ENCODE measurements around the gene ITGA5. TPM values are rescaled to one million over a fixed set of nuclear protein-coding genes. Genes with fewer than 3 reads are reported as not detected.

Gene ITGA5
- total and polyA plus RNA-seq, 2 of the 13 experiments (the other 11 are each of a cell fraction or from before 2014, with no cell fraction given), result 0.20 to 0.40 TPM

DNA sequence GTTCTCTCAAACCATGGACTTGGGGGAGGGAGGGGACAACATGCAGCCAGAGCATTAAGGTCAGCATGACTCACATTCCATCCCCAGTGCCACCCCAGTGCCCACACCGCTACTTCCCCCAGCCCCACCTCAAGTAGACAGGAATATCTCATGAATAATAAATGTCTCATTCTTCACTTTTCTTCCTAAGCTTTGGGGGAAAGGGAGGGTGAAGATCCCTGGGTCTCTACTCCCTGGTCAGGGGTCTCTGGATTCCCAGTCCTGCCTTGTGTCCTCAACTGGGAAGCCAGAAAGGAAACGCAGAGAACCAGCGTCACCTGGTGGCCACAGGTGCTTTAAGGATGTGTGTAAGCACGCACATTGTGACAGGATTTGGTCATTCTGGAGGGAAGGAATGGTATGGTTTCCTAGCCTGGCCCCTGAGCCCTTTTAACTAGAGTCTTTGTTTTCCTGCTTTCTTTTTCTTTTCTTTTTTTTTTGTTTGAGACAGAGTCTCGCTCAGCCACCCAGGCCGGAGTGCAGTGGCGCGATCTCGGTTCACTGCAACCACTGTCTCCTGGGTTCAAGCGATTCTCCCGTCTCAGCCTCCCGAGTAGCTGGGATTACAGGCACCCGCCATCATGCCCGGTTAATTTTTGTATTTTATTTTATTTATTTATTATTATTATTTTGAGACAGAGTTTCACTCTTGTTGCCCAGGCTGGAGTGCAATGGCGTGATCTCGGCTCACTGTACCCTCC, 58.2 kb downstream of the ITGA5 start (continued):
- TF ChIP-seq, protein P1, sequence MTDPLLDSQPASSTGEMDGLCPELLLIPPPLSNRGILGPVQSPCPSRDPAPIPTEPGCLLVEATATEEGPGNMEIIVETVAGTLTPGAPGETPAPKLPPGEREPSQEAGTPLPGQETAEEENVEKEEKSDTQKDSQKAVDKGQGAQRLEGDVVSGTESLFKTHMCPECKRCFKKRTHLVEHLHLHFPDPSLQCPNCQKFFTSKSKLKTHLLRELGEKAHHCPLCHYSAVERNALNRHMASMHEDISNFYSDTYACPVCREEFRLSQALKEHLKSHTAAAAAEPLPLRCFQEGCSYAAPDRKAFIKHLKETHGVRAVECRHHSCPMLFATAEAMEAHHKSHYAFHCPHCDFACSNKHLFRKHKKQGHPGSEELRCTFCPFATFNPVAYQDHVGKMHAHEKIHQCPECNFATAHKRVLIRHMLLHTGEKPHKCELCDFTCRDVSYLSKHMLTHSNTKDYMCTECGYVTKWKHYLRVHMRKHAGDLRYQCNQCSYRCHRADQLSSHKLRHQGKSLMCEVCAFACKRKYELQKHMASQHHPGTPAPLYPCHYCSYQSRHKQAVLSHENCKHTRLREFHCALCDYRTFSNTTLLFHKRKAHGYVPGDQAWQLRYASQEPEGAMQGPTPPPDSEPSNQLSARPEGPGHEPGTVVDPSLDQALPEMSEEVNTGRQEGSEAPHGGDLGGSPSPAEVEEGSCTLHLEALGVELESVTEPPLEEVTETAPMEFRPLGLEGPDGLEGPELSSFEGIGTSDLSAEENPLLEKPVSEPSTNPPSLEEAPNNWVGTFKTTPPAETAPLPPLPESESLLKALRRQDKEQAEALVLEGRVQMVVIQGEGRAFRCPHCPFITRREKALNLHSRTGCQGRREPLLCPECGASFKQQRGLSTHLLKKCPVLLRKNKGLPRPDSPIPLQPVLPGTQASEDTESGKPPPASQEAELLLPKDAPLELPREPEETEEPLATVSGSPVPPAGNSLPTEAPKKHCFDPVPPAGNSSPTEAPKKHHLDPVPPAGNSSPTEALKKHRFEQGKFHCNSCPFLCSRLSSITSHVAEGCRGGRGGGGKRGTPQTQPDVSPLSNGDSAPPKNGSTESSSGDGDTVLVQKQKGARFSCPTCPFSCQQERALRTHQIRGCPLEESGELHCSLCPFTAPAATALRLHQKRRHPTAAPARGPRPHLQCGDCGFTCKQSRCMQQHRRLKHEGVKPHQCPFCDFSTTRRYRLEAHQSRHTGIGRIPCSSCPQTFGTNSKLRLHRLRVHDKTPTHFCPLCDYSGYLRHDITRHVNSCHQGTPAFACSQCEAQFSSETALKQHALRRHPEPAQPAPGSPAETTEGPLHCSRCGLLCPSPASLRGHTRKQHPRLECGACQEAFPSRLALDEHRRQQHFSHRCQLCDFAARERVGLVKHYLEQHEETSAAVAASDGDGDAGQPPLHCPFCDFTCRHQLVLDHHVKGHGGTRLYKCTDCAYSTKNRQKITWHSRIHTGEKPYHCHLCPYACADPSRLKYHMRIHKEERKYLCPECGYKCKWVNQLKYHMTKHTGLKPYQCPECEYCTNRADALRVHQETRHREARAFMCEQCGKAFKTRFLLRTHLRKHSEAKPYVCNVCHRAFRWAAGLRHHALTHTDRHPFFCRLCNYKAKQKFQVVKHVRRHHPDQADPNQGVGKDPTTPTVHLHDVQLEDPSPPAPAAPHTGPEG (CRISPR knock-in tag; IDR thresholded peaks at IDR 0.05), result 0 out of 2 replicates have a peak, but pooled peaks have one; percentile 28
- TF ChIP-seq, protein P2, sequence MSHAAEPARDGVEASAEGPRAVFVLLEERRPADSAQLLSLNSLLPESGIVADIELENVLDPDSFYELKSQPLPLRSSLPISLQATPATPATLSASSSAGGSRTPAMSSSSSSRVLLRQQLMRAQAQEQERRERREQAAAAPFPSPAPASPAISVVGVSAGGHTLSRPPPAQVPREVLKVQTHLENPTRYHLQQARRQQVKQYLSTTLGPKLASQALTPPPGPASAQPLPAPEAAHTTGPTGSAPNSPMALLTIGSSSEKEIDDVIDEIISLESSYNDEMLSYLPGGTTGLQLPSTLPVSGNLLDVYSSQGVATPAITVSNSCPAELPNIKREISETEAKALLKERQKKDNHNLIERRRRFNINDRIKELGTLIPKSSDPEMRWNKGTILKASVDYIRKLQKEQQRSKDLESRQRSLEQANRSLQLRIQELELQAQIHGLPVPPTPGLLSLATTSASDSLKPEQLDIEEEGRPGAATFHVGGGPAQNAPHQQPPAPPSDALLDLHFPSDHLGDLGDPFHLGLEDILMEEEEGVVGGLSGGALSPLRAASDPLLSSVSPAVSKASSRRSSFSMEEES (CRISPR knock-in tag; IDR thresholded peaks at IDR 0.05), result no peak
- TF ChIP-seq ZNF230 (CRISPR knock-in tag; IDR thresholded peaks at IDR 0.05) (0 out of 2 replicates have a peak, but pooled peaks have one; percentile 37), SOX5 (CRISPR knock-in tag; IDR thresholded peaks at IDR 0.05; ENCODE audit: borderline replicate concordance) (no peak), ZNF224 (CRISPR knock-in tag; IDR thresholded peaks at IDR 0.05) (no peak), RBM22 (optimal IDR thresholded peaks at IDR 0.05; ENCODE audit: low read length) (no peak), ZNF674 (CRISPR knock-in tag; IDR thresholded peaks at IDR 0.05; ENCODE audit: low read depth) (no peak), SMC3 (IDR thresholded peaks at IDR 0.05; ENCODE audit: low read length) (peak; percentile 95), TAF1 (CRISPR knock-in tag; IDR thresholded peaks at IDR 0.05) (no peak), ZNF552 (CRISPR knock-in tag; IDR thresholded peaks at IDR 0.05; ENCODE audit: borderline replicate concordance) (no peak), ZBTB38 (CRISPR knock-in tag; IDR thresholded peaks at IDR 0.05) (no peak), CHD4 (IDR thresholded peaks at IDR 0.05; ENCODE audit: borderline replicate concordance, low read length) (no peak), KLF13 (CRISPR knock-in tag; IDR thresholded peaks at IDR 0.05) (no peak)
- TF ChIP-seq, protein P3, sequence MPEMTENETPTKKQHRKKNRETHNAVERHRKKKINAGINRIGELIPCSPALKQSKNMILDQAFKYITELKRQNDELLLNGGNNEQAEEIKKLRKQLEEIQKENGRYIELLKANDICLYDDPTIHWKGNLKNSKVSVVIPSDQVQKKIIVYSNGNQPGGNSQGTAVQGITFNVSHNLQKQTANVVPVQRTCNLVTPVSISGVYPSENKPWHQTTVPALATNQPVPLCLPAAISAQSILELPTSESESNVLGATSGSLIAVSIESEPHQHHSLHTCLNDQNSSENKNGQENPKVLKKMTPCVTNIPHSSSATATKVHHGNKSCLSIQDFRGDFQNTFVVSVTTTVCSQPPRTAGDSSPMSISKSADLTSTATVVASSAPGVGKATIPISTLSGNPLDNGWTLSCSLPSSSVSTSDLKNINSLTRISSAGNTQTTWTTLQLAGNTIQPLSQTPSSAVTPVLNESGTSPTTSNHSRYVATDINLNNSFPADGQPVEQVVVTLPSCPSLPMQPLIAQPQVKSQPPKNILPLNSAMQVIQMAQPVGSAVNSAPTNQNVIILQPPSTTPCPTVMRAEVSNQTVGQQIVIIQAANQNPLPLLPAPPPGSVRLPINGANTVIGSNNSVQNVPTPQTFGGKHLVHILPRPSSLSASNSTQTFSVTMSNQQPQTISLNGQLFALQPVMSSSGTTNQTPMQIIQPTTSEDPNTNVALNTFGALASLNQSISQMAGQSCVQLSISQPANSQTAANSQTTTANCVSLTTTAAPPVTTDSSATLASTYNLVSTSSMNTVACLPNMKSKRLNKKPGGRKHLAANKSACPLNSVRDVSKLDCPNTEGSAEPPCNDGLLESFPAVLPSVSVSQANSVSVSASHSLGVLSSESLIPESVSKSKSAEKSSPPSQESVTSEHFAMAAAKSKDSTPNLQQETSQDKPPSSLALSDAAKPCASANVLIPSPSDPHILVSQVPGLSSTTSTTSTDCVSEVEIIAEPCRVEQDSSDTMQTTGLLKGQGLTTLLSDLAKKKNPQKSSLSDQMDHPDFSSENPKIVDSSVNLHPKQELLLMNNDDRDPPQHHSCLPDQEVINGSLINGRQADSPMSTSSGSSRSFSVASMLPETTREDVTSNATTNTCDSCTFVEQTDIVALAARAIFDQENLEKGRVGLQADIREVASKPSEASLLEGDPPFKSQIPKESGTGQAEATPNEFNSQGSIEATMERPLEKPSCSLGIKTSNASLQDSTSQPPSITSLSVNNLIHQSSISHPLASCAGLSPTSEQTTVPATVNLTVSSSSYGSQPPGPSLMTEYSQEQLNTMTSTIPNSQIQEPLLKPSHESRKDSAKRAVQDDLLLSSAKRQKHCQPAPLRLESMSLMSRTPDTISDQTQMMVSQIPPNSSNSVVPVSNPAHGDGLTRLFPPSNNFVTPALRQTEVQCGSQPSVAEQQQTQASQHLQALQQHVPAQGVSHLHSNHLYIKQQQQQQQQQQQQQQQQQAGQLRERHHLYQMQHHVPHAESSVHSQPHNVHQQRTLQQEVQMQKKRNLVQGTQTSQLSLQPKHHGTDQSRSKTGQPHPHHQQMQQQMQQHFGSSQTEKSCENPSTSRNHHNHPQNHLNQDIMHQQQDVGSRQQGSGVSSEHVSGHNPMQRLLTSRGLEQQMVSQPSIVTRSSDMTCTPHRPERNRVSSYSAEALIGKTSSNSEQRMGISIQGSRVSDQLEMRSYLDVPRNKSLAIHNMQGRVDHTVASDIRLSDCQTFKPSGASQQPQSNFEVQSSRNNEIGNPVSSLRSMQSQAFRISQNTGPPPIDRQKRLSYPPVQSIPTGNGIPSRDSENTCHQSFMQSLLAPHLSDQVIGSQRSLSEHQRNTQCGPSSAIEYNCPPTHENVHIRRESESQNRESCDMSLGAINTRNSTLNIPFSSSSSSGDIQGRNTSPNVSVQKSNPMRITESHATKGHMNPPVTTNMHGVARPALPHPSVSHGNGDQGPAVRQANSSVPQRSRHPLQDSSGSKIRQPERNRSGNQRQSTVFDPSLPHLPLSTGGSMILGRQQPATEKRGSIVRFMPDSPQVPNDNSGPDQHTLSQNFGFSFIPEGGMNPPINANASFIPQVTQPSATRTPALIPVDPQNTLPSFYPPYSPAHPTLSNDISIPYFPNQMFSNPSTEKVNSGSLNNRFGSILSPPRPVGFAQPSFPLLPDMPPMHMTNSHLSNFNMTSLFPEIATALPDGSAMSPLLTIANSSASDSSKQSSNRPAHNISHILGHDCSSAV (CRISPR knock-in tag; IDR thresholded peaks at IDR 0.05; ENCODE audit: borderline replicate concordance), result no peak
